BLaER1 (cell line): Measurements from ENCODE around the gene HNRNPLL.

Experiments
- H3K27ac ChIP-seq: shearing (Covaris generic); formaldehyde crosslinking; 2 replicates; pipeline ENCODE4 v1.8.1; 2022
- H3K27me3 ChIP-seq: shearing (Covaris generic); formaldehyde crosslinking; 2 replicates; pipeline ENCODE4 v1.8.1; 2022
- H3K36me3 ChIP-seq: shearing (Covaris generic); formaldehyde crosslinking; 2 replicates; pipeline ENCODE4 v1.8.1; 2022
- H3K4me1 ChIP-seq: shearing (Covaris generic); formaldehyde crosslinking; 2 replicates; pipeline ENCODE4 v1.8.1; 2022
- H3K4me2 ChIP-seq: shearing (Covaris generic); formaldehyde crosslinking; 2 replicates; pipeline ENCODE4 v1.8.1; 2022
- H3K4me3 ChIP-seq: shearing (Covaris generic); formaldehyde crosslinking; 2 replicates; pipeline ENCODE4 v1.8.1; 2022
- H3K9ac ChIP-seq: shearing (Covaris generic); formaldehyde crosslinking; 2 replicates; pipeline ENCODE4 v1.8.1; 2022
- H3K9me3 ChIP-seq: shearing (Covaris generic); formaldehyde crosslinking; 2 replicates; pipeline ENCODE4 v1.8.1; 2022
- H4K20me1 ChIP-seq: shearing (Covaris generic); formaldehyde crosslinking; 2 replicates; pipeline ENCODE4 v1.8.1; 2022
- Cebpa-rat ChIP-seq: shearing (Covaris generic); IDR thresholded peaks from 2 replicates; pipeline ENCODE4 v1.8.1; 2022

The HNRNPLL gene

GRCh38 chr2:38524580-38524979 is 78.1 kb downstream of the HNRNPLL start:
- H3K36me3 ChIP-seq, result no peaks in the 10 kb centered on the region
- no peak for TF ChIP-seq Cebpa-rat

GRCh38 chr2:38523728-38524437 is 78.8 kb downstream of the HNRNPLL start:
- peaks cover 48% of the 10 kb centered on the region for H3K4me1 ChIP-seq

More at GRCh38 chr2:38524580-38524979, 78.1 kb downstream of the HNRNPLL start:
- peak overlapping the region; percentile 74 for H3K4me2 ChIP-seq
- H3K9ac ChIP-seq, result peak overlapping the region; percentile 40; the same call in 1 of the 2 replicates
- no peaks in the 10 kb centered on the region; the same call in 1 of the 2 replicates for H3K9me3 ChIP-seq
- H3K4me3 ChIP-seq, result no peak overlapping the region; the same call in 1 of the 2 replicates
- H3K27ac ChIP-seq, result peak overlapping the region; percentile 20; the same call in 1 of the 2 replicates
- H4K20me1 ChIP-seq, result no peaks in the 10 kb centered on the region
- peaks cover 16% of the 10 kb centered on the region for H3K27me3 ChIP-seq
- peaks cover 48% of the 10 kb centered on the region for H3K4me1 ChIP-seq

GRCh38 chr2:38522754-38523349 is 79.9 kb downstream of the HNRNPLL start:
- Histone ChIP-seq H3K9ac (no peak overlapping the region), H3K27ac (peak overlapping the region; percentile 55), H3K4me1 (peaks cover 48% of the 10 kb centered on the region), H3K36me3 (no peaks in the 10 kb centered on the region), H3K27me3 (peaks cover 1% of the 10 kb centered on the region), H4K20me1 (no peaks in the 10 kb centered on the region), H3K9me3 (no peaks in the 10 kb centered on the region), H3K4me3 (no peak overlapping the region), H3K4me2 (peak overlapping the region; percentile 74)
- no peak for TF ChIP-seq Cebpa-rat

More at GRCh38 chr2:38523728-38524437, 78.8 kb downstream of the HNRNPLL start:
- Histone ChIP-seq H3K27ac (peak overlapping the region; percentile 55), H3K4me2 (peak overlapping the region; percentile 74), H3K9ac (0 out of 2 replicates have a peak overlapping the region, but pooled peaks have one; percentile 49), H3K9me3 (no peaks in the 10 kb centered on the region; the same call in 1 of the 2 replicates), H3K27me3 (peaks cover 12% of the 10 kb centered on the region), H3K4me3 (no peak overlapping the region), H3K36me3 (no peaks in the 10 kb centered on the region), H4K20me1 (no peaks in the 10 kb centered on the region)
- no peak; the same call in 1 of the 2 replicates for TF ChIP-seq Cebpa-rat

- Histone ChIP-seq H3K9me3 (no peaks in the 10 kb centered on the region), H3K27ac (no peak overlapping the region), H3K4me3 (no peak overlapping the region), H3K36me3 (no peaks in the 10 kb centered on the region), H3K4me1 (peaks cover 42% of the 10 kb centered on the region), H3K27me3 (no peaks in the 10 kb centered on the region), H3K4me2 (no peak overlapping the region), H4K20me1 (no peaks in the 10 kb centered on the region), H3K9ac (no peak overlapping the region)
- no peak for TF ChIP-seq Cebpa-rat
Measured at GRCh38 chr2:38521835-38522234, 80.9 kb downstream of the HNRNPLL start.

- H3K9me3 ChIP-seq, result no peaks in the 10 kb centered on the region
- H3K36me3 ChIP-seq, result no peaks in the 10 kb centered on the region
- no peaks in the 10 kb centered on the region for H4K20me1 ChIP-seq
- H3K27me3 ChIP-seq, result no peaks in the 10 kb centered on the region
- no peak overlapping the region for H3K4me2 ChIP-seq
- no peak overlapping the region for H3K9ac ChIP-seq
- H3K27ac ChIP-seq, result no peak overlapping the region
- TF ChIP-seq Cebpa-rat, result no peak
- H3K4me1 ChIP-seq, result no peaks in the 10 kb centered on the region
- no peak overlapping the region for H3K4me3 ChIP-seq
Measured at GRCh38 chr2:38517284-38517683, 85.4 kb downstream of the HNRNPLL start.

GRCh38 chr2:38516526-38516925 is 86.2 kb downstream of the HNRNPLL start:
- Histone ChIP-seq H3K4me1 (no peaks in the 10 kb centered on the region), H3K36me3 (no peaks in the 10 kb centered on the region), H4K20me1 (no peaks in the 10 kb centered on the region), H3K9me3 (no peaks in the 10 kb centered on the region), H3K9ac (no peak overlapping the region), H3K27ac (no peak overlapping the region), H3K4me2 (no peak overlapping the region), H3K4me3 (no peak overlapping the region), H3K27me3 (no peaks in the 10 kb centered on the region)
- no peak for TF ChIP-seq Cebpa-rat

GRCh38 chr2:38516122-38516521 is 86.6 kb downstream of the HNRNPLL start:
- Histone ChIP-seq H3K27ac (no peak overlapping the region), H3K4me3 (no peak overlapping the region), H3K4me1 (no peaks in the 10 kb centered on the region), H3K9me3 (no peaks in the 10 kb centered on the region), H3K27me3 (no peaks in the 10 kb centered on the region), H3K4me2 (no peak overlapping the region), H3K36me3 (no peaks in the 10 kb centered on the region), H4K20me1 (no peaks in the 10 kb centered on the region), H3K9ac (no peak overlapping the region)
- no peak for TF ChIP-seq Cebpa-rat

GRCh38 chr2:38515155-38516074 is 87.3 kb downstream of the HNRNPLL start:
- Histone ChIP-seq H3K9me3 (no peaks in the 10 kb centered on the region), H4K20me1 (no peaks in the 10 kb centered on the region), H3K36me3 (no peaks in the 10 kb centered on the region), H3K9ac (no peak overlapping the region), H3K4me3 (no peak overlapping the region), H3K27ac (no peak overlapping the region), H3K4me1 (no peaks in the 10 kb centered on the region), H3K27me3 (no peaks in the 10 kb centered on the region), H3K4me2 (no peak overlapping the region)
- TF ChIP-seq Cebpa-rat, result no peak

GRCh38 chr2:38514603-38515154 is 88.0 kb downstream of the HNRNPLL start:
- H3K9me3 ChIP-seq, result no peaks in the 10 kb centered on the region
- no peak overlapping the region for H3K9ac ChIP-seq
- no peaks in the 10 kb centered on the region for H4K20me1 ChIP-seq
- no peak overlapping the region for H3K4me3 ChIP-seq
- H3K4me1 ChIP-seq, result no peaks in the 10 kb centered on the region
- no peak overlapping the region for H3K27ac ChIP-seq
- no peak for TF ChIP-seq Cebpa-rat
- no peaks in the 10 kb centered on the region for H3K36me3 ChIP-seq
- no peak overlapping the region for H3K4me2 ChIP-seq
- H3K27me3 ChIP-seq, result no peaks in the 10 kb centered on the region
